Endodermal cell (in vitro differentiated cells): ENCODE measurements around the gene MON1A. TPM values are rescaled to one million over a fixed set of nuclear protein-coding genes. Genes with fewer than 3 reads are reported as not detected.

Source experiments
- DNase-seq: peaks from one replicate; pipeline ENCODE4 v3.0.0-alpha.2; 2017
- H3K27ac ChIP-seq: 2 replicates; pipeline ENCODE4 v1.5.1; 2013; ENCODE audit warnings: mild to moderate bottlenecking, low read depth, low read length, moderate library complexity
- H3K27me3 ChIP-seq: 2 replicates; pipeline ENCODE4 v1.6.1; 2013; ENCODE audit warnings: mild to moderate bottlenecking, low read length, moderate library complexity; ENCODE audit not compliant: insufficient read depth, control insufficient read depth, poor library complexity, severe bottlenecking
- H3K36me3 ChIP-seq: 2 replicates; pipeline ENCODE4 v1.7.0; 2013; ENCODE audit warnings: mild to moderate bottlenecking, low read length, moderate library complexity; ENCODE audit not compliant: control insufficient read depth, insufficient read depth
- H3K4me1 ChIP-seq: one replicate; pipeline ENCODE4 v1.7.0; 2013; ENCODE audit warnings: low read length; ENCODE audit not compliant: control insufficient read depth, insufficient read depth
- H3K4me3 ChIP-seq: 2 replicates; pipeline ENCODE4 v1.5.1; 2013; ENCODE audit warnings: mild to moderate bottlenecking, low read length, moderate library complexity
- H3K9ac ChIP-seq: 2 replicates; pipeline ENCODE4 v1.6.1; 2013; ENCODE audit warnings: mild to moderate bottlenecking, low read length, moderate library complexity; ENCODE audit not compliant: poor library complexity, severe bottlenecking; ENCODE audit errors: extremely low read depth
- H3K9me3 ChIP-seq: 2 replicates; pipeline ENCODE4 v1.6.1; 2013; ENCODE audit warnings: mild to moderate bottlenecking, low read length, moderate library complexity; ENCODE audit not compliant: control insufficient read depth
- H3K27ac Mint-ChIP-seq: 2 replicates; pipeline ENCODE4 v1.8.0; 2020; ENCODE audit warnings: mixed read lengths
- H3K27me3 Mint-ChIP-seq: 2 replicates; pipeline ENCODE4 v1.8.0; 2021; ENCODE audit warnings: mild to moderate bottlenecking, mixed read lengths; ENCODE audit not compliant: insufficient read depth
- H3K36me3 Mint-ChIP-seq: 2 replicates; pipeline ENCODE4 v1.8.0; 2020; ENCODE audit warnings: low read depth, mixed read lengths
- H3K4me1 Mint-ChIP-seq: 2 replicates; pipeline ENCODE4 v1.8.0; 2020; ENCODE audit warnings: mixed read lengths
- H3K4me3 Mint-ChIP-seq: 2 replicates; pipeline ENCODE4 v1.8.0; 2020; ENCODE audit warnings: mild to moderate bottlenecking, moderate library complexity, mixed read lengths
- H3K9me3 Mint-ChIP-seq: 2 replicates; pipeline ENCODE4 v1.8.0; 2020; ENCODE audit warnings: mild to moderate bottlenecking, mixed read lengths
- WGBS, 2 experiments: methylation state at CpG; one replicate each; pipeline versions ENCODE4 v1.1.5 to v1.1.7; 2013; ENCODE audit warnings: missing lambda C conversion rate in 2 of 2, mixed read lengths in 1 of 2; ENCODE audit not compliant: insufficient coverage in 1 of 2, insufficient read length in 1 of 2; 5-methylcytosine and 5-hydroxymethylcytosine counted together
- total RNA-seq, 2 donors: library from RNA; stranded (reverse); fragmentation: NEBNext Ultra II Directional in 1 of 2; extraction: Animal tissue kit (Norgen Biotek cat#: 25700) in 1 of 2; gene quantifications; 2 replicates in 1 of 2; 3 replicates in 1 of 2; pipeline ENCODE4 v1.2.1, GENCODE V29; 2021
- TF ChIP-seq, protein P1 (sequence below): fragments of 200-600 bp; sonication (generic); conservative IDR thresholded peaks from 2 replicates; pipeline ENCODE4 v1.5.0; 2021; ENCODE audit warnings: antibody characterized with exemption, mild to moderate bottlenecking

MON1A gene
- total RNA-seq, 2 donors from 2014 or later: 4.1 to 6.2 TPM

DNA sequence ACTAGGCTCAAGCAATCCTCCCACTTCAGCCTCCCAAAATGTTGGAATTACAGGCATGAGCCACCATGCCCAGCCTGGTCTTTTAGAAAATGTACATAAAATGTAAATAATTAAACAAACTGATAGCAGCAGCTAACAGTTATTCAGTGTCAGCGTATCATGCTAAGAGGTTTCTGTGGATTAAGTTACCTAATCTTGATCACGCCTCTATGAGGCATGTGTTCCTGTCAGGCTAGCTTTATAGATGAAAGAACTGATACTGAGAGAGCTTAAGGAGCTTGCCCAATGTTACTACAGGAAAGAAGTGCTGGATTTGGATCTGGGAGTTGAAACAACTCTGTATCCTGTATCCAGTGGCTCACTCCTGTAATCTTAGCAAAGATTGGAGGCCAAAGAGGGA, 14.7 kb downstream of the MON1A start:
- H3K4me3 Mint-ChIP-seq: no peak overlapping the region
- Histone ChIP-seq H3K27ac (no peak overlapping the region), H3K4me1 (peaks cover 6% of the 10 kb centered on the region), H3K36me3 (no peaks in the 10 kb centered on the region), H3K4me3 (no peak overlapping the region), H3K27me3 (no peaks in the 10 kb centered on the region), H3K9me3 (no peaks in the 10 kb centered on the region), H3K9ac (no peak overlapping the region)
- no peak for DNase-seq
- no peaks in the 10 kb centered on the region for H3K9me3 Mint-ChIP-seq
- peaks cover 13% of the 10 kb centered on the region for H3K4me1 Mint-ChIP-seq
- H3K27me3 Mint-ChIP-seq: peaks cover 13% of the 10 kb centered on the region
- WGBS, 2 experiments: 91 to 93% methylated on average over 2 of the region's 2 CpGs
- peaks cover 4% of the 10 kb centered on the region for H3K36me3 Mint-ChIP-seq
- TF ChIP-seq, protein P1, sequence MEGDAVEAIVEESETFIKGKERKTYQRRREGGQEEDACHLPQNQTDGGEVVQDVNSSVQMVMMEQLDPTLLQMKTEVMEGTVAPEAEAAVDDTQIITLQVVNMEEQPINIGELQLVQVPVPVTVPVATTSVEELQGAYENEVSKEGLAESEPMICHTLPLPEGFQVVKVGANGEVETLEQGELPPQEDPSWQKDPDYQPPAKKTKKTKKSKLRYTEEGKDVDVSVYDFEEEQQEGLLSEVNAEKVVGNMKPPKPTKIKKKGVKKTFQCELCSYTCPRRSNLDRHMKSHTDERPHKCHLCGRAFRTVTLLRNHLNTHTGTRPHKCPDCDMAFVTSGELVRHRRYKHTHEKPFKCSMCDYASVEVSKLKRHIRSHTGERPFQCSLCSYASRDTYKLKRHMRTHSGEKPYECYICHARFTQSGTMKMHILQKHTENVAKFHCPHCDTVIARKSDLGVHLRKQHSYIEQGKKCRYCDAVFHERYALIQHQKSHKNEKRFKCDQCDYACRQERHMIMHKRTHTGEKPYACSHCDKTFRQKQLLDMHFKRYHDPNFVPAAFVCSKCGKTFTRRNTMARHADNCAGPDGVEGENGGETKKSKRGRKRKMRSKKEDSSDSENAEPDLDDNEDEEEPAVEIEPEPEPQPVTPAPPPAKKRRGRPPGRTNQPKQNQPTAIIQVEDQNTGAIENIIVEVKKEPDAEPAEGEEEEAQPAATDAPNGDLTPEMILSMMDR: no peak
- H3K27ac Mint-ChIP-seq: no peak overlapping the region

DNA sequence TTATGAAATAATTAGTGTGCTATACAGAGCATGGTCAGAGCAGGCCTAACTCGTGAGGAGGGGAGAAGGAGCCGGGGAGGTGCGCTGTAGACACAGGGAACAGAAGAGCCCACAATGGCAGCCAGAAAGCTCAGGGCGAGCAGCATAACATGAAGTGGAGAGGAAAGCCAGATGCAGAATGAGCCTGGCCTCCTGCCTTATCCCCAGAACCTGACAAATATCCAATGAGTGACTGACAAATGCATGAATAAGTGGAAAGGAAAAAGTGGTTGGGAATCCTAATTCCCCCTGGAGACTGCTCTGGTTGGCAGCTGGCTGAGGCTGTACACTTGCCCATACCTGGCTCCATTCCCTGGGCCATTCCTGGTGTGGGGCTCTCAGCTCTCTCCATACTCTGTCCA, 16.7 kb downstream of the MON1A start:
- H3K27ac Mint-ChIP-seq: no peak overlapping the region
- TF ChIP-seq, protein P1: no peak
- peaks cover 20% of the 10 kb centered on the region for H3K4me1 ChIP-seq

DNA sequence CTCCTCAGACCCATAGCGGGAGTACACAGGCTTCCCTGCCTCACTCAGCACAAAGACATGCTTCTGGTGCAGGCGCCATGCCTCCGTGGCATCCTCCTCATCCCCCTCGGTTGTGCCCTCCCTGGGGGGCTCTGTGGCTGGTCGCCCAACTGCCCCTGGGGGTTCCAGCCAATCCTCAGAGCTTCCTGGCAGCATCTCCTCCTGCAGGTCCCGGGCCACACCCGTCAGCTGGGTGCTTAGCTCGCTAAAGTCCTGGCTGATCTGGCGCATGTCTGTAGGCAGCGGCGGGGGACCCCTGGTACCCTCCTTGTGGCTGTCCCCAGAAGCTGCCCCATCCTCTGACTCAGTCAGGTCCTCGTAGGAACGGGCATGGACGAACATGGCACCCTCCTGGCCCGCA, 18.0 kb downstream of the MON1A start:
- peaks cover 25% of the 10 kb centered on the region for H3K4me1 ChIP-seq
- 92% methylated on average over 12 to 15 of the region's 15 CpGs for WGBS, 2 experiments
- no peaks in the 10 kb centered on the region for H3K9me3 Mint-ChIP-seq
- H3K9ac ChIP-seq: no peak overlapping the region
- no peaks in the 10 kb centered on the region for H3K36me3 Mint-ChIP-seq
- H3K4me3 ChIP-seq: no peak overlapping the region
- H3K27me3 ChIP-seq: no peaks in the 10 kb centered on the region
- peaks cover 15% of the 10 kb centered on the region for H3K27me3 Mint-ChIP-seq
- no peaks in the 10 kb centered on the region for H3K9me3 ChIP-seq
- H3K27ac ChIP-seq: no peak overlapping the region
- H3K4me3 Mint-ChIP-seq: no peak overlapping the region
- TF ChIP-seq, protein P1: no peak
- H3K4me1 Mint-ChIP-seq: peaks cover 39% of the 10 kb centered on the region
- H3K27ac Mint-ChIP-seq: no peak overlapping the region
- H3K36me3 ChIP-seq: no peaks in the 10 kb centered on the region
- DNase-seq: no peak

More for the DNA sequence above, 16.7 kb downstream of the MON1A start:
- Mint-ChIP-seq H3K36me3 (peaks cover 4% of the 10 kb centered on the region), H3K4me1 (peaks cover 32% of the 10 kb centered on the region), H3K9me3 (no peaks in the 10 kb centered on the region), H3K27me3 (peaks cover 15% of the 10 kb centered on the region), H3K4me3 (no peak overlapping the region)
- 86 to 98% methylated on average over 4 of the region's 4 CpGs for WGBS, 2 experiments
- Histone ChIP-seq H3K36me3 (no peaks in the 10 kb centered on the region), H3K27me3 (no peaks in the 10 kb centered on the region), H3K4me3 (no peak overlapping the region), H3K9me3 (no peaks in the 10 kb centered on the region), H3K27ac (no peak overlapping the region), H3K9ac (no peak overlapping the region)
- no peak for DNase-seq
